Measurements from ENCODE around the gene CLIC5. TPM values are rescaled to one million over a fixed set of nuclear protein-coding genes. Genes with fewer than 3 reads are reported as not detected.
A peak's percentile ranks its signal among the peaks of the same experiment; 100 is the strongest.

The CLIC5 gene
- total RNA-seq, 1 donor from 2014 or later, result 0.32 TPM

GRCh38 chr6:45900808-45901752 is 114.6 kb downstream of the CLIC5 start:
- H3K27me3 Mint-ChIP-seq (ENCODE audit: low read depth, unreplicated experiment), result no peaks in the 10 kb centered on the region
- DNase-seq (ENCODE audit: low read depth), result peak; percentile 36
- peak overlapping the region; percentile 20 for H3K4me3 Mint-ChIP-seq (ENCODE audit: unreplicated experiment)
- no peak overlapping the region for H3K27ac Mint-ChIP-seq (ENCODE audit: unreplicated experiment)
- Histone ChIP-seq H3K27me3 (ENCODE audit: insufficient read depth, low read length) (no peaks in the 10 kb centered on the region), H3K4me3 (ENCODE audit: insufficient read depth, low read depth, low read length) (no peak overlapping the region), H3K9ac (ENCODE audit: low read length) (no peak overlapping the region), H4K20me1 (ENCODE audit: insufficient read depth, low read length) (no peaks in the 10 kb centered on the region), H3K4me1 (ENCODE audit: insufficient read depth, low read length) (no peaks in the 10 kb centered on the region), H3K9me3 (ENCODE audit: insufficient read depth, low read depth, low read length) (no peaks in the 10 kb centered on the region), H2AFZ (ENCODE audit: low read depth, low read length) (no peak overlapping the region), H3K36me3 (ENCODE audit: insufficient read depth, low read length) (no peaks in the 10 kb centered on the region), H3K79me2 (ENCODE audit: insufficient read depth, low read length) (no peaks in the 10 kb centered on the region), H3K27ac (ENCODE audit: low read depth, low read length) (no peak overlapping the region), H3K4me2 (ENCODE audit: low read length) (no peak overlapping the region)
- no peak for FAIRE-seq
- peaks cover 11% of the 10 kb centered on the region for H3K4me1 Mint-ChIP-seq (ENCODE audit: low read depth, unreplicated experiment)
- H3K9me3 Mint-ChIP-seq (ENCODE audit: unreplicated experiment), result no peaks in the 10 kb centered on the region
- no peaks in the 10 kb centered on the region for H3K36me3 Mint-ChIP-seq (ENCODE audit: low read depth, unreplicated experiment)
- no peak for TF ChIP-seq CTCF (IDR thresholded peaks at IDR 0.05; ENCODE audit: insufficient read depth, low read depth, low read length)
- no peak for TF ChIP-seq EZH2 (IDR thresholded peaks at IDR 0.05; ENCODE audit: insufficient read depth, low read length)

- Mint-ChIP-seq H3K36me3 (ENCODE audit: low read depth, unreplicated experiment) (no peaks in the 10 kb centered on the region), H3K4me1 (ENCODE audit: low read depth, unreplicated experiment) (peaks cover 19% of the 10 kb centered on the region), H3K9me3 (ENCODE audit: unreplicated experiment) (no peaks in the 10 kb centered on the region), H3K27me3 (ENCODE audit: low read depth, unreplicated experiment) (no peaks in the 10 kb centered on the region), H3K4me3 (ENCODE audit: unreplicated experiment) (no peak overlapping the region), H3K27ac (ENCODE audit: unreplicated experiment) (no peak overlapping the region)
- no peak overlapping the region for H3K27ac ChIP-seq (ENCODE audit: low read depth, low read length)
- no peaks in the 10 kb centered on the region for H3K9me3 ChIP-seq (ENCODE audit: insufficient read depth, low read depth, low read length)
- DNase-seq (ENCODE audit: low read depth) (no peak), FAIRE-seq (no peak)
- no peaks in the 10 kb centered on the region for H3K4me1 ChIP-seq (ENCODE audit: insufficient read depth, low read length)
- no peaks in the 10 kb centered on the region for H3K79me2 ChIP-seq (ENCODE audit: insufficient read depth, low read length)
- no peak for TF ChIP-seq EZH2 (IDR thresholded peaks at IDR 0.05; ENCODE audit: insufficient read depth, low read length)
- no peak for TF ChIP-seq CTCF (IDR thresholded peaks at IDR 0.05; ENCODE audit: insufficient read depth, low read depth, low read length)
- no peak overlapping the region for H3K4me3 ChIP-seq (ENCODE audit: insufficient read depth, low read depth, low read length)
- no peaks in the 10 kb centered on the region for H4K20me1 ChIP-seq (ENCODE audit: insufficient read depth, low read length)
- H3K9ac ChIP-seq (ENCODE audit: low read length), result no peak overlapping the region
- no peak overlapping the region for H3K4me2 ChIP-seq (ENCODE audit: low read length)
- H2AFZ ChIP-seq (ENCODE audit: low read depth, low read length), result no peak overlapping the region
- H3K27me3 ChIP-seq (ENCODE audit: insufficient read depth, low read length), result no peaks in the 10 kb centered on the region
- no peaks in the 10 kb centered on the region for H3K36me3 ChIP-seq (ENCODE audit: insufficient read depth, low read length)
These were observed 116.0 kb downstream of the CLIC5 start for GRCh38 chr6:45899683-45899946.

Measured in astrocyte (in vitro differentiated cells and primary cell).